CD4-positive, alpha-beta memory T cell (primary cell): ENCODE measurements around the gene TEAD1. TPM values are rescaled to one million over a fixed set of nuclear protein-coding genes. Genes with fewer than 3 reads are reported as not detected.

Experiments used
- CTCF ChIA-PET: fragments of 350-600 bp; sonication (Branson Sonifier 250); formaldehyde crosslinking; loops from one replicate; lab custom pipeline; 2021; ENCODE audit warnings: inconsistent platforms; ENCODE audit not compliant: partially characterized antibody; lab: Charles Lee
- POLR2A ChIA-PET: fragments of 350-600 bp; sonication (Branson Sonifier 250); formaldehyde crosslinking; loops from one replicate; lab custom pipeline; 2021; ENCODE audit not compliant: partially characterized antibody; lab: Charles Lee
- DNase-seq, 5 donors: peaks; one replicate each; pipeline versions ENCODE4 v3.0.0 to v3.0.0-alpha.2; 2020 to 2022; ENCODE audit warnings: mixed read lengths in 1 of 5
- H3K27ac ChIP-seq: one replicate; pipeline ENCODE4 v1.7.0; 2013; ENCODE audit warnings: low read depth, low read length
- H3K27me3 ChIP-seq: 2 replicates; pipeline ENCODE4 v1.7.0; 2013; ENCODE audit warnings: mild to moderate bottlenecking, low read length, moderate library complexity; ENCODE audit not compliant: insufficient read depth
- H3K36me3 ChIP-seq: 2 replicates; pipeline ENCODE4 v1.7.0; 2013; ENCODE audit warnings: mild to moderate bottlenecking, low read length, moderate library complexity; ENCODE audit not compliant: insufficient read depth
- H3K4me1 ChIP-seq: 2 replicates; pipeline ENCODE4 v1.7.0; 2013; ENCODE audit warnings: mild to moderate bottlenecking, low read length, moderate library complexity; ENCODE audit not compliant: insufficient read depth
- H3K4me3 ChIP-seq, 2 donors: one replicate each; pipeline ENCODE4 v1.7.0; 2013; ENCODE audit warnings: low read length in 2 of 2, mild to moderate bottlenecking in 1 of 2
- H3K9me3 ChIP-seq, 2 donors: one replicate each; pipeline ENCODE4 v1.7.0; 2013; ENCODE audit warnings: low read length in 2 of 2, control low read depth in 1 of 2; ENCODE audit not compliant: control insufficient read depth in 1 of 2
- H3K27ac Mint-ChIP-seq, 7 donors: one replicate each; pipeline ENCODE4 v1.8.0; 2020 to 2021; ENCODE audit warnings: mixed read lengths in 7 of 7, mild to moderate bottlenecking in 6 of 7, inconsistent platforms in 3 of 7, moderate library complexity in 3 of 7
- H3K27me3 Mint-ChIP-seq, 2 donors: one replicate each; pipeline ENCODE4 v1.8.0; 2020 to 2021; ENCODE audit warnings: mixed read lengths in 2 of 2
- H3K36me3 Mint-ChIP-seq, 2 donors: one replicate each; pipeline ENCODE4 v1.8.0; 2020 to 2021; ENCODE audit warnings: mixed read lengths in 2 of 2, inconsistent platforms in 1 of 2, mild to moderate bottlenecking in 1 of 2
- H3K4me1 Mint-ChIP-seq, 4 donors: one replicate each; pipeline ENCODE4 v1.8.0; 2020 to 2021; ENCODE audit warnings: mixed read lengths in 4 of 4, mild to moderate bottlenecking in 1 of 4
- H3K4me3 Mint-ChIP-seq, 8 donors: one replicate each; pipeline ENCODE4 v1.8.0; 2020 to 2021; ENCODE audit warnings: mixed read lengths in 8 of 8, mild to moderate bottlenecking in 7 of 8, moderate library complexity in 6 of 8, inconsistent platforms in 3 of 8
- H3K9me3 Mint-ChIP-seq, 8 donors: one replicate each; pipeline ENCODE4 v1.8.0; 2020 to 2021; ENCODE audit warnings: mixed read lengths in 8 of 8, mild to moderate bottlenecking in 5 of 8, inconsistent platforms in 3 of 8, moderate library complexity in 1 of 8
- intact Hi-C: fragments of 100-400 bp; cut with micrococcal nuclease; formaldehyde crosslinking; loops from one replicate; pipeline ENCODE4 v1.15.1; 2023
- polyA plus RNA-seq, 2 donors: library from polyadenylated mRNA; unstranded; fragments of 300-500 nt; fragmentation: Illumina TruSeq; gene quantifications; one replicate each; pipeline ENCODE4 v1.2.3, GENCODE V29; 2021
- total RNA-seq, 2 experiments: library from RNA; stranded (reverse); gene quantifications; one replicate each; pipeline ENCODE4 v1.2.3, GENCODE V29; 2021

The TEAD1 gene
- total and polyA plus RNA-seq, 4 experiments from 2014 or later: 0.15 to 1.1 (median 0.52) TPM; not detected in 1

GRCh38 chr11:12770966-12771597 lies 96.9 kb downstream of the TEAD1 start:
- H3K36me3 ChIP-seq: no peaks in the 10 kb centered on the region
- POLR2A ChIA-PET: no interaction called here
- no peak overlapping the region for H3K27ac ChIP-seq
- H3K9me3 ChIP-seq: no peaks in the 10 kb centered on the region
- no peak overlapping the region for H3K4me3 ChIP-seq
- Mint-ChIP-seq H3K4me3 (no peak overlapping the region), H3K9me3 (no peaks in the 10 kb centered on the region), H3K27me3 (peaks cover 13 to 16% of the 10 kb centered on the region in 2 donors), H3K4me1 (peaks cover 0 to 4% (median 0%) of the 10 kb centered on the region in 4 donors), H3K36me3 (no peaks in the 10 kb centered on the region), H3K27ac (no peak overlapping the region)
- H3K4me1 ChIP-seq: no peaks in the 10 kb centered on the region
- DNase-seq: no peak
- no peaks in the 10 kb centered on the region for H3K27me3 ChIP-seq
- CTCF ChIA-PET: no interaction called here
- intact Hi-C loops: no loop called here

- Histone ChIP-seq H3K4me1 (no peaks in the 10 kb centered on the region), H3K36me3 (no peaks in the 10 kb centered on the region), H3K27ac (no peak overlapping the region), H3K9me3 (no peaks in the 10 kb centered on the region), H3K4me3 (no peak overlapping the region), H3K27me3 (no peaks in the 10 kb centered on the region)
- Mint-ChIP-seq H3K27me3 (peaks cover 13 to 16% of the 10 kb centered on the region in 2 donors), H3K36me3 (no peaks in the 10 kb centered on the region), H3K9me3 (no peaks in the 10 kb centered on the region), H3K4me1 (peaks cover 0 to 4% (median 0%) of the 10 kb centered on the region in 4 donors), H3K27ac (no peak overlapping the region), H3K4me3 (no peak overlapping the region)
- CTCF ChIA-PET: no interaction called here
- intact Hi-C loops: no loop called here
- DNase-seq: no peak
- POLR2A ChIA-PET: no interaction called here
Measured at GRCh38 chr11:12771875-12772274, 97.7 kb downstream of the TEAD1 start.

- peaks cover 13 to 15% of the 10 kb centered on the region in 2 donors for H3K27me3 Mint-ChIP-seq
- no peaks in the 10 kb centered on the region for H3K27me3 ChIP-seq
- CTCF ChIA-PET: no interaction called here
- no peaks in the 10 kb centered on the region for H3K36me3 Mint-ChIP-seq
- no peaks in the 10 kb centered on the region for H3K9me3 ChIP-seq
- H3K36me3 ChIP-seq: no peaks in the 10 kb centered on the region
- peak overlapping the region in 1 of 8 donors; percentile 11 for H3K4me3 Mint-ChIP-seq
- H3K27ac Mint-ChIP-seq: no peak overlapping the region
- no peak for DNase-seq
- intact Hi-C loops: no loop called here
- H3K4me1 ChIP-seq: no peaks in the 10 kb centered on the region
- H3K9me3 Mint-ChIP-seq: no peaks in the 10 kb centered on the region
- H3K4me3 ChIP-seq: no peak overlapping the region
- POLR2A ChIA-PET: no interaction called here
- no peak overlapping the region for H3K27ac ChIP-seq
- peaks cover 0 to 4% (median 0%) of the 10 kb centered on the region in 4 donors for H3K4me1 Mint-ChIP-seq
Measured at GRCh38 chr11:12772324-12772723, 98.1 kb downstream of the TEAD1 start.

- H3K4me1 ChIP-seq: no peaks in the 10 kb centered on the region
- H3K36me3 Mint-ChIP-seq: no peaks in the 10 kb centered on the region
- H3K9me3 Mint-ChIP-seq: no peaks in the 10 kb centered on the region
- DNase-seq: no peak
- no peaks in the 10 kb centered on the region for H3K36me3 ChIP-seq
- intact Hi-C loops: no loop called here
- peaks cover 9 to 13% of the 10 kb centered on the region in 2 donors for H3K27me3 Mint-ChIP-seq
- no peak overlapping the region for H3K4me3 ChIP-seq
- H3K27me3 ChIP-seq: no peaks in the 10 kb centered on the region
- ChIA-PET POLR2A (no interaction called here), CTCF (no interaction called here)
- H3K27ac Mint-ChIP-seq: no peak overlapping the region
- no peak overlapping the region for H3K27ac ChIP-seq
- no peaks in the 10 kb centered on the region for H3K9me3 ChIP-seq
- peaks cover 0 to 4% (median 0%) of the 10 kb centered on the region in 4 donors for H3K4me1 Mint-ChIP-seq
- H3K4me3 Mint-ChIP-seq: no peak overlapping the region
Measured at GRCh38 chr11:12773591-12773990, 99.4 kb downstream of the TEAD1 start.

GRCh38 chr11:12775955-12776354 lies 101.7 kb downstream of the TEAD1 start:
- H3K27me3 Mint-ChIP-seq: peaks cover 17% of the 10 kb centered on the region in 2 donors
- H3K9me3 Mint-ChIP-seq: no peaks in the 10 kb centered on the region
- CTCF ChIA-PET: no interaction called here
- H3K36me3 Mint-ChIP-seq: no peaks in the 10 kb centered on the region
- peaks cover 0 to 4% (median 0%) of the 10 kb centered on the region in 4 donors for H3K4me1 Mint-ChIP-seq
- no peaks in the 10 kb centered on the region for H3K36me3 ChIP-seq
- H3K4me3 ChIP-seq: no peak overlapping the region
- H3K9me3 ChIP-seq: no peaks in the 10 kb centered on the region
- POLR2A ChIA-PET: no interaction called here
- H3K27me3 ChIP-seq: no peaks in the 10 kb centered on the region
- H3K4me3 Mint-ChIP-seq: no peak overlapping the region
- no peaks in the 10 kb centered on the region for H3K4me1 ChIP-seq
- no peak for DNase-seq
- no peak overlapping the region for H3K27ac ChIP-seq
- intact Hi-C loops: no loop called here
- no peak overlapping the region for H3K27ac Mint-ChIP-seq

- Mint-ChIP-seq H3K27me3 (peaks cover 17 to 18% of the 10 kb centered on the region in 2 donors), H3K9me3 (no peaks in the 10 kb centered on the region), H3K36me3 (no peaks in the 10 kb centered on the region), H3K27ac (no peak overlapping the region), H3K4me3 (no peak overlapping the region), H3K4me1 (no peaks in the 10 kb centered on the region)
- CTCF ChIA-PET: no interaction called here
- Histone ChIP-seq H3K36me3 (no peaks in the 10 kb centered on the region), H3K27ac (no peak overlapping the region), H3K9me3 (no peaks in the 10 kb centered on the region), H3K4me1 (no peaks in the 10 kb centered on the region), H3K27me3 (no peaks in the 10 kb centered on the region), H3K4me3 (no peak overlapping the region)
- intact Hi-C loops: no loop called here
- DNase-seq: no peak
- POLR2A ChIA-PET: no interaction called here
Measured at GRCh38 chr11:12777208-12777874, 103.1 kb downstream of the TEAD1 start.

- Histone ChIP-seq H3K9me3 (no peaks in the 10 kb centered on the region), H3K27ac (no peak overlapping the region), H3K4me3 (no peak overlapping the region), H3K4me1 (no peaks in the 10 kb centered on the region), H3K27me3 (no peaks in the 10 kb centered on the region), H3K36me3 (no peaks in the 10 kb centered on the region)
- DNase-seq: no peak
- Mint-ChIP-seq H3K4me3 (no peak overlapping the region), H3K27ac (no peak overlapping the region), H3K27me3 (peaks cover 17 to 19% of the 10 kb centered on the region in 2 donors), H3K4me1 (no peaks in the 10 kb centered on the region), H3K36me3 (no peaks in the 10 kb centered on the region), H3K9me3 (no peaks in the 10 kb centered on the region)
- intact Hi-C loops: no loop called here
- ChIA-PET CTCF (no interaction called here), POLR2A (no interaction called here)
Measured at GRCh38 chr11:12778240-12778905, 104.2 kb downstream of the TEAD1 start.
